HS-27A (cell line): ENCODE data around the gene LPCAT2.

Source experiments
- DNase-seq: peaks from one replicate; pipeline ENCODE4 v3.0.0-alpha.2; 2012; ENCODE audit warnings: low read depth, missing footprints

LPCAT2 gene

DNA sequence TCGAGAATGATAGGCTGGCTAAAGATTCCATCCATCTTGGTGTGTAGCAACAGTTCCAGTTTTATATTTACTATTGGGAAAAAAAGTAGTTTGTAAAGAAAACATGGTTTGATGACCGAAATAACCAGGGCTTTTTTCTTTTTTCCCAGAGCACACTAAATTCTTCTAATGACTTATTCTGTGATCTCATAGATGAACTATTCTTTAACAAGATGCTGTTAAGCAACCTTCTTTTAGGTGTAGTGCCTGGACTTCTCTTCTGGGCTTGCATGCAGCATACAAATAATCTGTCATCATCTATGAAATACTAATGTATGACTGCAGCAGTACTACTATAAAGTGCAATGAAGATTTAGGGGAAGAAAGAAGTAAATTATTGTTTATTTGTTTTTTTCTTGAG lies 46.6 kb downstream of the LPCAT2 start:
- no peak for DNase-seq

GRCh38 chr16:55557186-55557585 lies 48.3 kb downstream of the LPCAT2 start:
- no peak for DNase-seq

- DNase-seq = no peak
Observed at GRCh38 chr16:55559233-55559632, 50.4 kb downstream of the LPCAT2 start.

DNA sequence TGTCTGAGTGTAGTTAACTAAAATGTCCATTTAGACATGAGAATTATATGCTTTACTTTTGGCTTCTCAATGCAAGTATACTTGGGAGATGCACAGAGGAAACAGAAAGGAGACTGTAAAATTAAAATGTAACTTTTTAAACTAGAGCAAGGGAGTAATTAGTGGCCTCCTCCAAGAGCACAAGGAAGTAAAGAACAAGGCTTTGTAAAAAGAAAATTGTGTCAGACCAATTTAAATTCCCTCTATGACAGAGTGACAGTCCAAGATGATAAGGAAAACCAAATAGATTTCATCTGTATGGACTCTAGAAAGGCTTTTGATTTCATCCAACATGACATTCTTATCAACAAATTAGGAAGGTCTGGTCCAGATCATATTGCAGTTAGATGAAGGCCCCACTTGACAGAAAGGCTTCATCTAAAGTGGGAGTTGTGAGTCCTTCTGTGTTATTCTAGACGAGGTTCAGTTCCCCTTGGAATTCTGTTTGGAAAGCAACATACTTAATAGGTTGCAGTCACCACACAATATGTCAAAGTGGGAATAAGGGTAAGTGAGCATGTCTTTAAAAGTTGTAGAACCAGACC lies 51.2 kb downstream of the LPCAT2 start:
- no peak for DNase-seq

- DNase-seq = no peak
Observed at GRCh38 chr16:55561319-55561848, 52.5 kb downstream of the LPCAT2 start.

DNA sequence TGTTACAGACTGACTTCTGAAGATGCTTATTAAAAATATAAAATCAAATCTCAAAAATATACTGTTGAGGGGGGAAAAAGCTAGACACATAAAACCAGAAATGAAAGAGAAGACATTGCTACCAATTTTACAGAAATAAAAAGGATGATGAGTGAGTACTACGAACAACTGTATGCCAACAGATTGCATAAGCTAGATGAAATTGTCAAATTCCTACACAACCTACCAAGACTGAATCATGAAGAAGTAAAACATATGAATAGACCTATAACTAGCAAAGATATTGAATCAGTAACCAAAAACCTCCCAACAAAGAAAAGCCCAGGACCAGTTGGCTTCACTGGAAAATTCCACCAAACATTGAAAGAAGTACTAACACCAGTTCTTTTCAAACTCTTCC lies 54.1 kb downstream of the LPCAT2 start:
- no peak for DNase-seq

- no peak for DNase-seq
Observed at GRCh38 chr16:55563797-55564196, 54.9 kb downstream of the LPCAT2 start.

- no peak for DNase-seq
Observed at GRCh38 chr16:55565086-55565485, 56.2 kb downstream of the LPCAT2 start.

DNA sequence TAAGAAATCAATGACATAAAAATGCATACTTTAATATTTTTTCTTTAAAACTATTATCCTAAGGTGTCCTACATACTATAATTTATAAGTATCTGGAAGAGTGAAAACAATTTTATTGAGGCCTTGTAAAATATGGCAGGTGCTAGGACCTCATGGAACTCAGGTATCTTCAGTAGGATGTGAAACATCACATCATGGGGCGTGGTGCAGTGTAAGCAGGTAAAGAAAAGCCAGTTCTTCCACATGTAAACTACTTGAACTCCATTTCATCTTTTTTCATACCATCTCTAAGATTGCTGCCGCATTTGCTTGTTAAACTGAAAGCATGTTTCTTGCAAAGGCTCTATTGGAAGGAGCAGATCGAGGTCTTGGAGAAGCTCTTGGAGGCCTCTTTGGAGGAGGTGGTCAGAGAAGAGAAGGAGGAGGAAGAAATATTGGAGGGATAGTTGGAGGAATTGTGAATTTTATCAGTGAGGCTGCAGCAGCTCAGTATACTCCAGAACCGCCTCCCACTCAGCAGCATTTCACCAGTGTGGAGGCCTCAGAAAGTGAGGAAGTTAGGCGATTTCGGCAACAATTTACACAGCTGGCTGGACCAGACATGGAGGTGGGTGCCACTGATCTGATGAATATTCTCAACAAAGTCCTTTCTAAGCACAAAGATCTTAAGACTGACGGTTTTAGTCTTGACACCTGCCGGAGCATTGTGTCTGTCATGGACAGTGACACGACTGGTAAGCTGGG lies 57.7 kb downstream of the LPCAT2 start, which contains the start of gene CAPNS2:
CAPNS2 (plus strand) TSS at position 253 of the 744 bp plus-strand sequence; CDS start at position 326, 73 bp downstream.
- DNase-seq = no peak

DNA sequence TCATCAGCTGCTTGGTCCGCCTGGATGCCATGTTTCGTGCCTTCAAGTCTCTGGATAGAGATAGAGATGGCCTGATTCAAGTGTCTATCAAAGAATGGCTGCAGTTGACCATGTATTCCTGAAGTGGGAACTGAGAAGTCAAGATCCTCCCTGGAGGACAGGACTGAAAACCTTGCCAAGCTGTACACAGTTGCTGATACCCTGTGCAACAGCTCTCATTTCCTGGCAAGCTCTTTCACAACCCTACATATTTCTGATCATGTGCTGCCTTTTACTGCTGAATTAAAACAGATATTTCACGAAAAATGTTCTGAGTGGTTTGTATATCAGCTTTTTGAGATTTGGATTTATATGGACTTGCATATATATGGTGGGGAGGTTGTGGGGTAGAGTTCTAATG lies 58.5 kb downstream of the LPCAT2 start:
- DNase-seq = no peak

DNA sequence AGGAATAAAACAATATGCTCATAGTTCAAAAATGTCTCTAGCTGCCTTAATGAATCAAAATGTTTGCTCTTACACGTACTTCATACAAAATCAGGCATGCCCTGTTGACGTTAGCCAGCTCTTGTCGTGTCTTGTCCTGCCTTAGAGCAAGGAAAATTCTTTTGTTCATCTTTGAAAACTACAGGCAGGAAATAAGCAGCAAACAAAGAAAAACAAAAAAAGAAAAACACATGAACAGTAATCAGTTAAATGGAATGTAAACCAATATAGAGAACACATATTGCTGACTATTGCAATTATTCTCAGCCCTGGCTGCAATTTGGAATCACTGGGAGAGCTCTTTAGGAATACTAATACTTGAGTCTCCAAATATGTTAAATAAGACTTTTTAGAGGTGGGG lies 59.3 kb downstream of the LPCAT2 start:
- no peak for DNase-seq

DNA sequence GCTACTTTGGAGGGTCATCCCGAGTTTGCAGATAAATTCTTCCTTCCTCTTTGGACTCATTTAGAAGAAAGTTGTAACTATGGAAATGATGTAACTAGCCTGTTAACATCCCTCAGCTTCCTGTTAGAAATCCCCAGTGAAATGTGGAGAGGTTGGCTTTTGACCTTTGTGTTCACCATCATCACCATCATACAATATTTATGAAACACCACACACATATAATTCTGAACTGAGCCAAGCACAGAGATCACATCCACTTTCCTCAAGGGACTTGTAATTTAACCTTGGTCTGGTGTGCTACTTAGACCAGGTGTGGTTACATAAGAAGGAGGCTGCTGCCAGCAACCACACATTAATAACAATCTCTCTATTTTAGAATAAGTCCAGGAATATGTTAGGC lies 60.2 kb downstream of the LPCAT2 start:
- DNase-seq = no peak

GRCh38 chr16:55570159-55570558 lies 61.3 kb downstream of the LPCAT2 start:
- no peak for DNase-seq

DNA sequence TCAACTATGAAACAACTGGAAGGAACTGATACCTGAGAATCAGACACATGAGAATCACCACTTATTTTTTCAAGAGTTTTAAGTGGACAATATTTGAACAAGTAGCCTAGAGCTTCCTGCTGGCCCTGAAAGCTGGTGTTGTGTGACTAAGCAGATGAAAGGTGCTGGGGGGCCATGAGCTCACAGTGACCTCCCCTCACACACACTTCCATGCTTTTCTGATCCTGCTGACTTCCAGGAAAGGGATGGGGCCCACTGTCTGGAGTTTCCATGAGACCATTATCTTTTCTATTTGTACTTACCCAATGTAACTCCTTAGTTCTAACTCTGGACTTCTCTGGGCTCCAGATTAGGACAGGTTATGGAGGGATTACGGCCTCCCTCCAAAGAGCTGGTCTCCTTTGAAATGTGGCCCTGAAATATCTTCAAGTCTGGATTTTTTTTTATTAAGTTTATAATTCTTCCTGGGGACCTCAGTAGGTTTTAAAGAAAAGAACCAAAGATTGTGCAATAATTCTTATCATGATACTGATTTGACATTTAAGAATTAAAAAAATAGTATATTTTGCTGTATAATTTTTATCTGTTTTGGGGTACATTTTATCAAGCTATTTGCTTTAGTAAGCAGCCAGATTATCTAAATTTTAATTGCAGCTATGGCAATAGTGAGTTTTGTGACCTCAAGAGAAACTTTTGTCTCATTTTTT lies 62.5 kb downstream of the LPCAT2 start:
- no peak for DNase-seq

- no peak for DNase-seq
Observed at GRCh38 chr16:55572439-55572838, 63.6 kb downstream of the LPCAT2 start.

DNA sequence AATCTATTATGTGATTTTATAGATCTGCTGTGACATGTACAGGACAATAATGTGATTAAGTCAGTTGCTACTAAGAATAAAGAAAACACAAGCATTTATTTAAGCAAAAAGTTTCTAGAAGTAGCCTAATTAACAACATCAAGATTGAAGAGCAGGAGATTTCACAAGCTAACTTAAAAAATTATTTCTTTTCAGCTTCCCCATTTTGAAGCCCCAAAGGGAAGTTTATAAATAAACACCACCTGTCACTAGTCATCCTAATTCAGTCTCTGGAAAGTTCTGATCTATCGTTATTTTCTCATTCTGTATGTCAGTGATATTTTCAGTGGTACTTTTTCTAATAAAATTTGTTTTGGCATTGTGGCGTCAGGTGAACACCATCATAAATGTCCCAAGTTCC lies 65.9 kb downstream of the LPCAT2 start:
- no peak for DNase-seq

DNA sequence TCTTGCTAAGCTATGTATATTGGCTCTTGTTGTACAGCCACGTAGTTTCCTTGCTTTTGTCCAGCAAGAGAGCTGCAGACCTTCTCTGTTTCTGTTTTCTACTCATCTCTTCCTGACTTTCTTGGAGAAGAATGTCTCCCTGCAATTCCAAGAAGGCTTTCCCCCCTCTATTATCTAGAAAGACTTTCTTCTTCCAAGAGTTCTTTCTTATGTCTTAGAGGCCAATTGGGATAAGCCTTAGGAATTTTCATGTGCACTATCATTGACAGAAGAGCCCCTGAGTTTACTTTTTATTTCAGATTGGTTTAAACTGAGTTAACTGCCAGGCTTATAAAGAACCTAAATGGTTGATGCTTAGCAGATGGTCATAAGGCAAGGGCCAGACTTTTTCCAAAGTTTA lies 66.6 kb downstream of the LPCAT2 start:
- no peak for DNase-seq

- DNase-seq = no peak
Observed at GRCh38 chr16:55576384-55576783, 67.5 kb downstream of the LPCAT2 start.

GRCh38 chr16:55577887-55578286 lies 69.0 kb downstream of the LPCAT2 start:
- DNase-seq = no peak

GRCh38 chr16:55585631-55586030 lies 76.8 kb downstream of the LPCAT2 start:
- DNase-seq = no peak

DNA sequence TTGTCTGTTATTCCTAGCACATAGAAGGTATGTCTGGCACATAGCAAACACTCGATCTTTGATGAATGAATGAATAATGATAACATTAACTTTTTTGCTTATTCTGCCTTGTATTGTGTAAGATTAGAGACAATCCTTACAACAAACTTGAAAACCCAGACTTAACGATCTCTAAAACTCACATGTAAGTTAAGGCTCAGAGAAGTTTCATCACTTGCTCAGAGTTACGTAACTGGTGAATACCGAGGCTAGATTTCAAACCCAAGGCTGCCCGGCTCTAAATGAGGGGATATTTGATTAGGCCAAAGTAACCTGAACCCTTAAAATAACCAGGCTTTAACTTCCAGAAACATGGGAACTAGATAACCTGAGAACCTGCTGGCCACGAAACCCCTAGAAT lies 79.9 kb downstream of the LPCAT2 start:
- DNase-seq = no peak

DNA sequence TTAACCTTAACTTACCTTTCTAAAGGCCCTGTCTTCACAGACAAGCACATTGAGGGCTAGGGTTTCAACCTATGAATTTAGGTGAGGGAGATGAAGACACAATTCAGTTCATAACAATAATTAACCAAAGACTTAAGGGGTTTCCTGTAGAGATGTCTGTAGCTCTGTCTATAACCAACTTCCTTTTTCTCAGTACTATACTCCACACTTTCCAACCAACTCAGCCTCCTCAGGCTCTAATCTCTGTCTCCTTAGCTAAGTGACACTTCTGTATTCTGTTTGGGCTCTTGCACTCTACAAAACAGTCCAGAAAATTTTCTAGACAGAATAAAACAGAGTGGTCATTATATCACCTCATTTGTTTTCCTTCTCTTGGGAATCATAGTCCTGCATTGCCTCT lies 83.4 kb downstream of the LPCAT2 start:
- DNase-seq = no peak

GRCh38 chr16:55597928-55598327 lies 89.1 kb downstream of the LPCAT2 start:
- no peak for DNase-seq
